Breast epithelium (tissue), 3 donors: ENCODE data around the gene CCDC97.

ENCODE experiments used
- CTCF ChIP-seq, 3 donors: fragments of 450-650 bp; IDR thresholded peaks; one replicate each; pipeline ENCODE4 v1.5.1; 2016 to 2017; ENCODE audit warnings: antibody characterized with exemption in 3 of 3, mild to moderate bottlenecking in 3 of 3, moderate library complexity in 3 of 3
- POLR2A ChIP-seq: fragments of 450-650 bp; IDR thresholded peaks from one replicate; pipeline ENCODE4 v1.6.1; 2016; ENCODE audit warnings: antibody characterized with exemption, mild to moderate bottlenecking, moderate library complexity

DNA sequence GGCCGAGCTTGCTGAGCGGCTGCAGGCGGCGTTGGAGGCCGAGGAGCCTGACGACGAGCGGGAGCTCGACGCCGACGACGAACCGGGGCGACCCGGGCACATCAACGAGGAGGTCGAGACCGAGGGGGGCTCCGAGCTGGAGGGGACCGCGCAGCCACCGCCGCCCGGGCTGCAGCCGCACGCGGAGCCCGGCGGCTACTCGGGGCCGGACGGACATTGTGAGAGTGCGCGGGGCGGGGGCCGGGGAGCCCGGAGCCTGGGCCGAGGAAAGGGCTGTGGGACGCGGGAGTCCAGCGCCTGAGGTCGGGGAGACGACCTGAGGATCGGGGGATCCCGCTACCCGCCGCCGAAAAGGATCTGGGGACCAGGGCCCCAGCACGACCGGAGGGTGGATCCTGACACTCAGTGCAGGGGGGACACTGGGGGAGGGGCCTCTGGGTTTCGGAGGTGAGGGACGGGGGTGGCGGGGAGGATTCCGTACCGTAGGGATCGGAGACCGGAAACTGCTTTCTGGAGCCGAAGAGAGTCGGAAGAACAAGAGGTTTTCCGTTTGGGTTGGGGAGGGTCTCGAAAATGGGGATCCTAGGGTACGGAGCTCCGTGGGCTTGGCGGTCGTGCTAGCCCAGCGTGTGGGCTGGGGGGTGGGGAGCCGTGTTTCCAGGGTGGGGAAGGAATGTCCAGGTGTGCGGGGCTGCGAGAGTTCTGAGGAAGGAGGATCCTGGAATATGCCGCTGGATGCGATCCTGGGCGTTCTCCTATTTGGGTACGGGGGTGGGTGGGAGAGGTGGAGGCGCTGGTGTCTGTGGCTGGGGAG, 45.2 kb upstream of the CCDC97 start:
- no peak for TF ChIP-seq CTCF (IDR thresholded peaks at IDR 0.05)
- no peak for TF ChIP-seq POLR2A
